BLaER1 treated with 17β-estradiol and CSF1 and Interleukin-3, amounts not matched to agents 10 nM and 100 nM (cell line): Measurements from ENCODE around the gene PXN.
"Not testable (repeated sequence)": the region's sequence is repeated elsewhere in the genome, so short reads cannot be mapped to it uniquely, and the experiment has no call there.

ENCODE experiments used
- H3K27ac ChIP-seq, 11 experiments: shearing (Covaris generic); formaldehyde crosslinking; 2 replicates each; pipeline ENCODE4 v1.8.1; 2022
- H3K27me3 ChIP-seq, 11 experiments: shearing (Covaris generic); formaldehyde crosslinking; 2 replicates each; pipeline ENCODE4 v1.8.1; 2022
- H3K36me3 ChIP-seq, 11 experiments: shearing (Covaris generic); formaldehyde crosslinking; 2 replicates each; pipeline ENCODE4 v1.8.1; 2022
- H3K4me1 ChIP-seq, 10 experiments: shearing (Covaris generic); formaldehyde crosslinking; 2 replicates each; pipeline ENCODE4 v1.8.1; 2022
- H3K4me2 ChIP-seq, 11 experiments: shearing (Covaris generic); formaldehyde crosslinking; 2 replicates each; pipeline ENCODE4 v1.8.1; 2022
- H3K4me3 ChIP-seq, 10 experiments: shearing (Covaris generic); formaldehyde crosslinking; 2 replicates each; pipeline ENCODE4 v1.8.1; 2022
- H3K9ac ChIP-seq, 11 experiments: shearing (Covaris generic); formaldehyde crosslinking; 2 replicates each; pipeline ENCODE4 v1.8.1; 2022
- H3K9me3 ChIP-seq, 11 experiments: shearing (Covaris generic); formaldehyde crosslinking; replicated peaks in 1 of 11; 2 replicates each; pipeline ENCODE4 v1.8.1; 2022
- H4K20me1 ChIP-seq, 11 experiments: shearing (Covaris generic); formaldehyde crosslinking; 2 replicates each; pipeline ENCODE4 v1.8.1; 2022
- Cebpa-rat ChIP-seq, 11 experiments: shearing (Covaris generic); IDR thresholded peaks; 2 replicates each; pipeline ENCODE4 v1.8.1; 2022

The PXN gene

GRCh38 chr12:120209851-120210250 lies 55.7 kb downstream of the PXN start:
- Histone ChIP-seq H3K9me3 (no peaks in the 10 kb centered on the region), H4K20me1 (peaks cover 0 to 49% (median 0%) of the 10 kb centered on the region in 11 experiments; a peak in 8 of 22 replicates), H3K4me1 (peaks cover 0 to 9% (median 2%) of the 10 kb centered on the region in 10 experiments; a peak in 6 of 20 replicates), H3K27me3 (no peaks in the 10 kb centered on the region), H3K4me3 (no peak overlapping the region), H3K4me2 (no peak overlapping the region), H3K36me3 (peaks cover 61 to 92% (median 77%) of the 10 kb centered on the region in 11 experiments), H3K27ac (no peak overlapping the region), H3K9ac (peak overlapping the region in 4 of 11 experiments; percentile 0 to 46 (median 21); a peak in 2 of 22 replicates)
- TF ChIP-seq Cebpa-rat (IDR thresholded peaks at IDR 0.05) = no peak

GRCh38 chr12:120207227-120207626 lies 58.3 kb downstream of the PXN start:
- TF ChIP-seq Cebpa-rat (IDR thresholded peaks at IDR 0.05) = no peak
- no peaks in the 10 kb centered on the region for H3K27me3 ChIP-seq

GRCh38 chr12:120206781-120207180 lies 58.7 kb downstream of the PXN start:
- not testable (repeated sequence) for H3K27ac ChIP-seq, H3K4me2 ChIP-seq, H3K9me3 ChIP-seq, H3K27me3 ChIP-seq, H3K9ac ChIP-seq, H3K4me3 ChIP-seq
- Histone ChIP-seq H3K36me3 (peaks cover 31 to 61% (median 46%) of the 10 kb centered on the region in 11 experiments), H3K4me1 (peaks cover 6 to 20% (median 12%) of the 10 kb centered on the region in 10 experiments; a peak in 17 of 20 replicates), H4K20me1 (peaks cover 0 to 21% (median 0%) of the 10 kb centered on the region in 11 experiments; a peak in 5 of 22 replicates)

More at GRCh38 chr12:120207227-120207626, 58.3 kb downstream of the PXN start:
- Histone ChIP-seq H3K4me2 (no peak overlapping the region), H3K9ac (no peak overlapping the region), H3K9me3 (no peaks in the 10 kb centered on the region), H4K20me1 (peaks cover 0 to 25% (median 0%) of the 10 kb centered on the region in 11 experiments; a peak in 7 of 22 replicates), H3K4me1 (peaks cover 3 to 18% (median 8%) of the 10 kb centered on the region in 10 experiments; a peak in 17 of 20 replicates), H3K36me3 (peaks cover 35 to 66% (median 50%) of the 10 kb centered on the region in 11 experiments), H3K27ac (no peak overlapping the region), H3K4me3 (no peak overlapping the region)

GRCh38 chr12:120206228-120206627 lies 59.3 kb downstream of the PXN start:
- H3K4me1 ChIP-seq = peaks cover 6 to 15% (median 11%) of the 10 kb centered on the region in 10 experiments; a peak in 17 of 20 replicates
- no peak overlapping the region for H3K27ac ChIP-seq

GRCh38 chr12:120204171-120204570 lies 61.4 kb downstream of the PXN start:
- no peak overlapping the region for H3K27ac ChIP-seq
- no peaks in the 10 kb centered on the region for H3K27me3 ChIP-seq
- peaks cover 11 to 17% (median 14%) of the 10 kb centered on the region in 11 experiments for H4K20me1 ChIP-seq
- TF ChIP-seq Cebpa-rat (IDR thresholded peaks at IDR 0.05) = no peak
- no peak overlapping the region for H3K9ac ChIP-seq
- H3K4me1 ChIP-seq = peaks cover 14 to 20% (median 16%) of the 10 kb centered on the region in 10 experiments
- no peak overlapping the region for H3K4me3 ChIP-seq
- peaks cover 29 to 47% (median 34%) of the 10 kb centered on the region in 11 experiments for H3K36me3 ChIP-seq
- no peak overlapping the region for H3K4me2 ChIP-seq
- H3K9me3 ChIP-seq = no peaks in the 10 kb centered on the region

More at GRCh38 chr12:120206228-120206627, 59.3 kb downstream of the PXN start:
- no peak for TF ChIP-seq Cebpa-rat (IDR thresholded peaks at IDR 0.05)
- Histone ChIP-seq H3K27me3 (no peaks in the 10 kb centered on the region), H3K4me2 (no peak overlapping the region), H4K20me1 (peaks cover 0 to 16% (median 0%) of the 10 kb centered on the region in 11 experiments; a peak in 5 of 22 replicates), H3K4me3 (no peak overlapping the region), H3K9me3 (no peaks in the 10 kb centered on the region), H3K9ac (no peak overlapping the region), H3K36me3 (peaks cover 25 to 56% (median 40%) of the 10 kb centered on the region in 11 experiments)

- H3K27ac ChIP-seq = peak overlapping the region; percentile 85 to 99 (median 95)
- H3K4me1 ChIP-seq = peaks cover 51 to 58% (median 54%) of the 10 kb centered on the region in 10 experiments
- H3K4me2 ChIP-seq = peak overlapping the region; percentile 82 to 99 (median 96)
- H4K20me1 ChIP-seq = peaks cover 33 to 52% (median 46%) of the 10 kb centered on the region in 11 experiments
- peaks cover 45 to 50% (median 48%) of the 10 kb centered on the region in 11 experiments for H3K36me3 ChIP-seq
- H3K9me3 ChIP-seq = no peaks in the 10 kb centered on the region
- TF ChIP-seq Cebpa-rat (IDR thresholded peaks at IDR 0.05) = no peak
- H3K9ac ChIP-seq = peak overlapping the region; percentile 92 to 100 (median 97)
- no peaks in the 10 kb centered on the region for H3K27me3 ChIP-seq
- H3K4me3 ChIP-seq = peak overlapping the region; percentile 86 to 98 (median 92)
These were observed 65.1 kb downstream of the PXN start for GRCh38 chr12:120200364-120200800.

GRCh38 chr12:120199595-120200306 lies 65.8 kb downstream of the PXN start:
- Histone ChIP-seq H3K27ac (peak overlapping the region; percentile 85 to 99 (median 95)), H3K27me3 (no peaks in the 10 kb centered on the region), H4K20me1 (peaks cover 33 to 52% (median 46%) of the 10 kb centered on the region in 11 experiments), H3K36me3 (peaks cover 45 to 50% (median 48%) of the 10 kb centered on the region in 11 experiments), H3K9ac (peak overlapping the region; percentile 92 to 100 (median 97)), H3K4me3 (peak overlapping the region; percentile 86 to 98 (median 92)), H3K4me2 (peak overlapping the region; percentile 82 to 99 (median 96)), H3K4me1 (peaks cover 57 to 63% (median 60%) of the 10 kb centered on the region in 10 experiments), H3K9me3 (no peaks in the 10 kb centered on the region)
- TF ChIP-seq Cebpa-rat (IDR thresholded peaks at IDR 0.05) = no peak

- Histone ChIP-seq H3K27me3 (no peaks in the 10 kb centered on the region), H3K4me1 (peaks cover 58 to 63% (median 60%) of the 10 kb centered on the region in 10 experiments), H3K36me3 (peaks cover 45 to 50% (median 48%) of the 10 kb centered on the region in 11 experiments), H3K4me2 (peak overlapping the region; percentile 82 to 99 (median 96)), H3K4me3 (peak overlapping the region; percentile 86 to 98 (median 92)), H3K9me3 (no peaks in the 10 kb centered on the region), H3K27ac (peak overlapping the region in 10 of 11 experiments; percentile 85 to 99 (median 96); a peak in 16 of 22 replicates), H4K20me1 (peaks cover 33 to 52% (median 46%) of the 10 kb centered on the region in 11 experiments), H3K9ac (peak overlapping the region; percentile 92 to 100 (median 97))
- TF ChIP-seq Cebpa-rat (IDR thresholded peaks at IDR 0.05) = no peak
These were observed 66.5 kb downstream of the PXN start for GRCh38 chr12:120199025-120199424.

- peaks cover 45 to 54% (median 49%) of the 10 kb centered on the region in 11 experiments for H3K36me3 ChIP-seq
- H4K20me1 ChIP-seq = peaks cover 33 to 67% (median 48%) of the 10 kb centered on the region in 11 experiments
- peak overlapping the region; percentile 11 to 100 (median 96); a peak in 18 of 22 replicates for H3K9ac ChIP-seq
- peak overlapping the region in 1 of 11 experiments; percentile 1; a peak in 2 of 22 replicates for H3K27ac ChIP-seq
- H3K4me2 ChIP-seq = peak overlapping the region; percentile 82 to 99 (median 96)
- H3K27me3 ChIP-seq = no peaks in the 10 kb centered on the region
- peak overlapping the region in 9 of 10 experiments; percentile 86 to 98 (median 91); a peak in 14 of 20 replicates for H3K4me3 ChIP-seq
- peaks cover 67 to 73% (median 71%) of the 10 kb centered on the region in 10 experiments for H3K4me1 ChIP-seq
- no peaks in the 10 kb centered on the region for H3K9me3 ChIP-seq
- TF ChIP-seq Cebpa-rat (IDR thresholded peaks at IDR 0.05) = no peak
These were observed 68.0 kb downstream of the PXN start for GRCh38 chr12:120197542-120197887.

GRCh38 chr12:120196817-120197541 lies 68.6 kb downstream of the PXN start:
- H3K9ac ChIP-seq = peak overlapping the region; percentile 11 to 99 (median 94); a peak in 19 of 22 replicates
- peak overlapping the region; percentile 82 to 99 (median 96) for H3K4me2 ChIP-seq
- not testable (repeated sequence) for H3K27me3 ChIP-seq, H3K9me3 ChIP-seq
- peaks cover 33 to 72% (median 53%) of the 10 kb centered on the region in 11 experiments for H4K20me1 ChIP-seq
- peak overlapping the region in 4 of 11 experiments; percentile 1 to 30 (median 5); a peak in 3 of 22 replicates for H3K27ac ChIP-seq
- peaks cover 45 to 60% (median 52%) of the 10 kb centered on the region in 11 experiments for H3K36me3 ChIP-seq
- peaks cover 61 to 73% (median 68%) of the 10 kb centered on the region in 10 experiments for H3K4me1 ChIP-seq
- peak overlapping the region in 9 of 10 experiments; percentile 86 to 98 (median 91); a peak in 12 of 20 replicates for H3K4me3 ChIP-seq
